Mammary epithelial cell (primary cell): ENCODE results near the gene BRCA2.

ENCODE experiments used
- CTCF ChIP-seq, 2 donors: IDR thresholded peaks in 1 of 2; conservative IDR thresholded peaks in 1 of 2; 2 replicates each; pipeline ENCODE4 v1.5.1; 2011 to 2012; ENCODE audit warnings: inconsistent platforms in 2 of 2, low read length in 2 of 2, mild to moderate bottlenecking in 2 of 2, control low read depth in 1 of 2, low read depth in 1 of 2; ENCODE audit not compliant: insufficient read depth in 1 of 2; ENCODE audit errors: extremely low read depth in 1 of 2
- EZH2 ChIP-seq: IDR thresholded peaks from 2 replicates; pipeline ENCODE4 v1.6.1; 2012; ENCODE audit warnings: low read length, inconsistent platforms, borderline replicate concordance

- TF ChIP-seq CTCF (conservative IDR thresholded peaks at IDR 0.05 in 1 of 2, IDR thresholded peaks at IDR 0.05 in 1 of 2; ENCODE audit: extremely low read depth in 1 of 2, insufficient read depth in 1 of 2, low read depth in 1 of 2, low read length in 2 of 2) (no peak), EZH2 (no peak)
Measured at GRCh38 chr13:32385410-32385809, 70.1 kb downstream of the BRCA2 start.
